Activated CD4-positive, alpha-beta T cell treated with anti-CD3 and anti-CD28 coated beads for 36 hours (primary cell): ENCODE data around the gene POLD2. TPM values are rescaled to one million over a fixed set of nuclear protein-coding genes. Genes with fewer than 3 reads are reported as not detected.
A peak's percentile ranks its signal among the peaks of the same experiment; 100 is the strongest.

ENCODE experiments used
- ATAC-seq: fragments of 200-7000 bp; cut with Tn5 transposase; one replicate; pipeline ENCODE4 v1.10.0; 2021; ENCODE audit warnings: mild to moderate bottlenecking, moderate library complexity
- CTCF ChIA-PET: fragments of 350-600 bp; sonication (Branson Sonifier 250); formaldehyde crosslinking; loops from one replicate; lab custom pipeline; 2021; ENCODE audit warnings: antibody characterized with exemption; lab: Charles Lee
- POLR2A ChIA-PET: fragments of 350-600 bp; sonication (Branson Sonifier 250); formaldehyde crosslinking; loops from one replicate; lab custom pipeline; 2021; ENCODE audit warnings: antibody characterized with exemption, inconsistent platforms; lab: Charles Lee
- DNase-seq: peaks from one replicate; pipeline ENCODE4 v3.0.0-alpha.2; 2020
- H3K27ac Mint-ChIP-seq: one replicate; pipeline ENCODE4 v1.8.0; 2021; ENCODE audit warnings: mixed read lengths
- H3K27me3 Mint-ChIP-seq: one replicate; pipeline ENCODE4 v1.8.0; 2021; ENCODE audit warnings: mixed read lengths
- H3K36me3 Mint-ChIP-seq: one replicate; pipeline ENCODE4 v1.8.0; 2021; ENCODE audit warnings: low read depth, mixed read lengths
- H3K4me1 Mint-ChIP-seq: one replicate; pipeline ENCODE4 v1.8.0; 2021; ENCODE audit warnings: mixed read lengths
- H3K4me3 Mint-ChIP-seq: one replicate; pipeline ENCODE4 v1.8.0; 2021; ENCODE audit warnings: mild to moderate bottlenecking, moderate library complexity, mixed read lengths
- H3K9me3 Mint-ChIP-seq: one replicate; pipeline ENCODE4 v1.8.0; 2021; ENCODE audit warnings: low read depth, mixed read lengths
- intact Hi-C, 2 experiments: fragments of 100-400 bp; cut with DNase I in 1 of 2; cut with micrococcal nuclease in 1 of 2; formaldehyde crosslinking; loops; one replicate each; pipeline versions ENCODE4 v1.14.2 to v1.15.1; 2022 to 2024; cut with DNase I, micrococcal nuclease
- total RNA-seq, 2 experiments: library from RNA; stranded (reverse); gene quantifications; one replicate each; pipeline ENCODE4 v1.2.3, GENCODE V29; 2021

POLD2 gene
- total RNA-seq, 2 experiments from 2014 or later, result 250 to 347 TPM

DNA sequence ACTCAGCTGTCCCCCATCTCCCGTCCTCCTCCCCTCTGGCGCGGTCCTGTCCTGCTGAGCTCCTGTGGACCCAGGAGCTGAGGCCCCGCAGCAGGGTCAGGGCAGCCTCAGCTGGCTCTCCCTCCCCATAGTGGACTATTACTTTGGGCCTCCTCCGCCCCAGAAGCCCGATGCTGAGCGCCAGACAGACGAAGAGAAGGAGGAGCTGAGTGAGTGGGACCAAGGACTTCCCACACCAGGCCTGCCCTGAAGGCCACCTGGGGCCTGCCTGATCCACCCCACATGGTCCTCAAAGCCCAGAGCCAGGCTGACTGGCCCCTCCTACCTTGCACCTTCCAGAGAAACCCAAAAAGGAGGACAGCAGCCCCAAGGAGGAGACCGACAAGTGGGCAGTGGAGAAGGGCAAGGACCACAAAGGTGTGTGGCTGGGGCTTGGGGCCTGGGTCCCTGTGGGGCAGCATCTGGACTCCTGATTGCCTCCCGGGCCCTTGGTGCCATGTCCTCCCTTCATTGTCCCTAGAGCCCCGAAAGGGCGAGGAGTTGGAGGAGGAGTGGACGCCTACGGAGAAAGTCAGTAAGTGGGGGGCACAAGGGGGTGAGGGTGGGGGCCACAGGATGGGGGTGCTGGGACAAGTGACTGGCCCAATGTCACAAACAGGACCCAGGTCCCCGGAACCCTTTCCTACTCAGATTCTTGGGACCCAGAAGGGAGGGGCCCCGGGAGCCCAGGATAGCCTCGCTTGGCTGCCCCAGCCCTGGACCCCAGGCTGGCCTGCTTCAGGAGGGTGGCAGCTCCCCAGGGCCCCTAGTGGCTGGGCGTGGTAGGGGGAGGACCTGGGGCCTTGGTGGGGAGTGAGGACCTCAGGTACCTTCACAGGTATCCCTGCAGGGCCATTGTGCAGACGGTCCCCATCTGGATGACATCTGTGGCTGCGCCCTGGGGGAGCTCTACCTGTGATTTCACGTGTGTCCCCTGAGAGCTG is 14.3 kb downstream of the POLD2 start:
- Mint-ChIP-seq H3K36me3 (peaks cover 23% of the 10 kb centered on the region), H3K4me3 (no peak overlapping the region), H3K9me3 (no peaks in the 10 kb centered on the region), H3K27me3 (no peaks in the 10 kb centered on the region), H3K27ac (no peak overlapping the region), H3K4me1 (peaks cover 10% of the 10 kb centered on the region)
- ChIA-PET CTCF (interaction anchor here (1.4 to 1.5 kb wide), 2 partner anchors 11 kb away, joined by 5 to 7 read pairs; no protein-coding TSS in a partner anchor), POLR2A (no interaction called here)
- intact Hi-C loops, result no loop called here
- ATAC-seq (no peak), DNase-seq (no peak)

DNA sequence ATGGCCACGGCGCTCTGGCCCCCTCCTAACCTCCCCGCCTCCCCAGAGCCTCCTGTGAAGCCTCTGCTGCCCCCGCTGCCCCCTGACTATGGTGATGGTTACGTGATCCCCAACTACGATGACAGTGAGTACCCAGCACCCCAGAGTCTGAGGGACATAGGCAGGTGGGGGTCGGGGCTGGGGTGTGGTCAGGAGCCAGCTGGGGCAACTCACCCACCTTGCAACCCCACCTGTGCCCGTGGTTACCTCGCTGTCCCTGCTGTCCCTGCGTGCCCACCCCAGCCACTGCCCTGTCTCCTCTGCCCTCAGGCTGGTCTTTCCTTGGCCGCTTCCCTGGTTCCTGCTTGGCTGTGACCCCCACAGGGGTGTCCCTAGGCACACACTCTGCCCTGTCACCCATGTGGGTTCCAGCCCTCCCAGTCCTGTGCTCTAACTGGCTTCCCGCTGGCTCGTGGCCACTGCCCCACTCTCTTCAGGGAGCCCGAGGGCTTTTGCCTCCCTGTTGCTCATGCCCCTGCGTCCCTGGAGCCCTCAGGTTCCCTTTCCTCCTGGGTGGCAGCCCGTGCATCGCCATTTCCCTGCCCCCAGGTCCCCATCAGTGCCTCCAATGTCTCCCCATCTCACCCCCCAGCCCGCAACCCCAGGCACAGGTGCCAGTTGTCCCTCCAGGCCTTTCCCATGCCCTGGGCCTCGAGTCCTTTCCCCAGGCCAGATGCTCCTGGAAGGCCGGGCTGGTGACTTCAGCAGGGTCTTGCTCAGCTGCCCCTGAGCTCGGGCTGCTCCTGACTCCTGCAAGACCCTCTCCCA is 15.2 kb downstream of the POLD2 start:
- no peak for ATAC-seq
- H3K9me3 Mint-ChIP-seq, result no peaks in the 10 kb centered on the region
- ChIA-PET POLR2A (no interaction called here), CTCF (no interaction called here)
- H3K4me1 Mint-ChIP-seq, result peaks cover 12% of the 10 kb centered on the region
- peaks cover 17% of the 10 kb centered on the region for H3K36me3 Mint-ChIP-seq
- DNase-seq, result no peak
- no peak overlapping the region for H3K27ac Mint-ChIP-seq
- H3K27me3 Mint-ChIP-seq, result peaks cover 2% of the 10 kb centered on the region
- no peak overlapping the region for H3K4me3 Mint-ChIP-seq
- intact Hi-C loops, result no loop called here

DNA sequence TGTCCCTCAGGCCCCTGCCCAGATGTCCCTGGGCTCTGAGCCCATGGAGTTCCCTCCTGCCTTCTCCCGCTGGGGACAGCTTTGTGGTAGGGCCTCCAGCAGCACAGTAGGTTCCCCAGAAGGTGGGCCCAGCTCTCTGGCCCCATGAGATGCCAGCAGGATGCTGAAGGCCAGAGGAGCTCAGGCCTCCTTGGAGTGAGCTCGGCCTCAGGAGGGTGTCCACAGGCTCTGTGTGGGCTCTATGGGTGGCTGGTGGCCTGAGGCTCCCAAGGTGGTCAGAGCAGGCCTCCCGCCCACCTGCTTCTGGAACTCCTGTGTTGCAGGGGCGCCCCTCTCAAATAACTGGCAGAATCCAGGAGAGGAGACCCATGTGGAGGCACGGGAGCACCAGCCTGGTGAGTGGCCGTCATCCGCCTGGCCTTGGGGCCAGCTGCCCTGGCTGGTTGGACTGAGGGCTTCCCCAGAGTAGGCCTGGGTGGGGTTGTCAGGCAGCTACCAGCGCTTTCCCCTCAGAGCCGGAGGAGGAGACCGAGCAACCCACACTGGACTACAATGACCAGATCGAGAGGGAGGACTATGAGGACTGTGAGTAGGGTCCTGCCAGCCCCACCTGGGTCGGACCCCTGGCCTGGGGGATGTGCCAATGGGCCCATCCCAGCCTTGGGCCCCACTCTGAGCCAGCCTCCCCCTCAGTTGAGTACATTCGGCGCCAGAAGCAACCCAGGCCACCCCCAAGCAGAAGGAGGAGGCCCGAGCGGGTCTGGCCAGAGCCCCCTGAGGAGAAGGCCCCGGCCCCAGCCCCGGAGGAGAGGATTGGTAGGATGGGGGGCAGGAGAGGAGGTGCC is 16.0 kb downstream of the POLD2 start:
- Mint-ChIP-seq H3K27me3 (peaks cover 4% of the 10 kb centered on the region), H3K27ac (no peak overlapping the region), H3K9me3 (no peaks in the 10 kb centered on the region), H3K4me1 (peaks cover 12% of the 10 kb centered on the region), H3K4me3 (no peak overlapping the region), H3K36me3 (peaks cover 11% of the 10 kb centered on the region)
- ChIA-PET CTCF (no interaction called here), POLR2A (no interaction called here)
- DNase-seq, result no peak
- ATAC-seq, result no peak
- intact Hi-C loops, result no loop called here

DNA sequence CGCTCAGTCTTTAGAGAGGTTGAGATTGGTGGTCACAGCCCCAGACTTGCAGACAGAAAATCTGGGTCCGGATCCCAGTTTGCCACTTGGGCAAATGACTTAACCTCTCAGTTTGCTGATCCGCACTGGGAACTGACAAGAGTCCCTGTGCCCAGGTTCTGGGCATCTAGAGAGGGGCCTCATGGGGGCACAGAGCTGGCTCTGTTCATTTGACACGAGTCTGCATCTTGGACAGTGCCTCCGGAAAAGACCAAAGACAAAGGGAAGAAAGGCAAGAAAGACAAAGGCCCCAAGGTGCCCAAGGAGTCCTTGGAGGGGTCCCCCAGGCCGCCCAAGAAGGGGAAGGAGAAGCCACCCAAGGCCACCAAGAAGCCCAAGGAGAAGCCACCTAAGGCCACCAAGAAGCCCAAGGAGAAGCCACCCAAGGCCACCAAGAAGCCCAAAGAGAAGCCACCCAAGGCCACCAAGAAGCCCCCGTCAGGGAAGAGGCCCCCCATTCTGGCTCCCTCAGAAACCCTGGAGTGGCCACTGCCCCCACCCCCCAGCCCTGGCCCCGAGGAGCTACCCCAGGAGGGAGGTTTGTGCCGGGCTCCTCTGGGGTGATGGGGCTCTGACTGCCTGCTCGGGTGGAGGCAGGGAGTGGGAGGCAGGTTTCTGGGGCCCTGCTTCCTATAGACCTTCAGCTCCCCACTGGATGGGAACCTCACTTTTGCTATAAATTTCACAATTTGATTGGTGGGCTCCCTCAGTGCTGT is 16.9 kb downstream of the POLD2 start:
- ATAC-seq (no peak), DNase-seq (no peak)
- peaks cover 12% of the 10 kb centered on the region for H3K4me1 Mint-ChIP-seq
- ChIA-PET POLR2A (no interaction called here), CTCF (interaction anchor here (0.7 kb wide), 1 partner anchor 19 kb away, joined by 4 read pairs; no protein-coding TSS in a partner anchor)
- peaks cover 3% of the 10 kb centered on the region for H3K36me3 Mint-ChIP-seq
- no peak overlapping the region for H3K4me3 Mint-ChIP-seq
- H3K9me3 Mint-ChIP-seq, result no peaks in the 10 kb centered on the region
- no peak overlapping the region for H3K27ac Mint-ChIP-seq
- intact Hi-C loops, result no loop called here
- H3K27me3 Mint-ChIP-seq, result peaks cover 4% of the 10 kb centered on the region

DNA sequence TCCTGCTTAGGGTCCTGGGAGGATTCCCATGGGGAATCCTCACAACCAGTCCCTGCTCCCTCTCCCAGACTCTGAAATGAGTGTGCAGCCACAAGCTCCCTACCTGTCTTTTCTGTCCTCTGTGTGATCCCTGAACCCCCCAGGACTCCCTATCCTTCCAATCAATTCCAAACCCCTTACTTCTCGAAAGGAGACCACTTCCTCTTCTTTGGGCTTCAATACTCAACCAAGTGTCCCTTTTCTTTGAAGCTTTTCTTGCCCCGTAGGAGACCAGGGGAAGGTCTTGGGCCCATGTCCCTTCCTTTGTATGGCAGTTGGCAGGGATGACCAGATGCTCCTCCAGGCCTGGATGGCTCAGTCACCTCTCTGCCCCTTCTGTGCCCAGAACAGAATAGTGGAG is 17.5 kb downstream of the POLD2 start:
- peaks cover 12% of the 10 kb centered on the region for H3K4me1 Mint-ChIP-seq
- CTCF ChIA-PET, result no interaction called here
- H3K36me3 Mint-ChIP-seq, result peaks cover 3% of the 10 kb centered on the region
- H3K27me3 Mint-ChIP-seq, result peaks cover 4% of the 10 kb centered on the region
- intact Hi-C loops, result loop anchor here in 1 of 2 experiments (2.0 kb wide), 1 partner anchor 23 kb away; the partner anchor contains the start of gene POLM
- H3K9me3 Mint-ChIP-seq, result no peaks in the 10 kb centered on the region
- POLR2A ChIA-PET, result no interaction called here
- ATAC-seq, result no peak
- H3K27ac Mint-ChIP-seq, result no peak overlapping the region
- no peak for DNase-seq
- peak overlapping the region; percentile 76 for H3K4me3 Mint-ChIP-seq

DNA sequence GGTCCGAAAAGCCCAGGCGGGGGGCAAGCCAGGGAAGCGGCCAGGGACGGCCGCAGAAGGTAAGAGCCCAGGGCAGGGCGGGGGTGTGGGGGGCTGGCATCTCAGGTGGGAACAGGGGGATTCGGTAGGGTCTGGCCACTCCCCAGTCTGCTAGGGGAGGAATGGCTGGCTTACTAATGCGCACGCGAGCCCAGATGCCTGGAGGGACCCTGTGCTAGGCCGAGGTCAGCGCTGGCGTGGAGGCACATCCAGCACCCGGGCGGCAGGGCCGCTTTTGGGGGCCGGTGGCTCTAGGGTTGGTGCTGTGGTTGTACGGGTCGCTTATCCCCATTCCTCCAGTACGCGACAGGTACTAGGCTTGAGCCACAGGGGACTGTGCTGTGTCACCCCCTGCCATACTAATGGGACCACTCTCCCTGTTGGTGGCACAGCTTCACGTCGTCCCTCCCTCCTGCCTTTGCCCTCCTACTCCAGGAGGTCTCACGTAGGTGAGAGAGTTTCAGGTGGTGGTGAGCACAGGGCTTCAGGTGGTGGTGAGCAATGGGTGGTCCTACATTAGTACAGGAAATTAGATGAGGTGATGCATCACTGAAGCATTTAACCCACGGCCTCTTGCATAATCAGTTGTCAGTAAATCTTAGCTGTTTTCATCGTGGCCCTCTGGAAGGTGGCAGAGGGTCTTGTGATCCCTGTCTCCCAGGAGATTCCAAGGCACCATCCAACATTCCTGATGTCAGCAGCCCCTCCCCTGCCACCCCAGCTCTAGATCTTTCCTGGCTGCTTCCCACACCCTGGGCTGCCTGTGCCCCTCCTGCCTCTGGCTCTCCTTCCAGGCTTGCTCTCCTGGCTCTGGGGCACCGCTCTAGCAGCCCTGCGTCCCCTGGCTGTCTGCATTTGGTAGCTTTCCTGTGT is 18.2 kb downstream of the POLD2 start:
- Mint-ChIP-seq H3K36me3 (peaks cover 3% of the 10 kb centered on the region), H3K9me3 (no peaks in the 10 kb centered on the region), H3K27me3 (peaks cover 4% of the 10 kb centered on the region), H3K4me1 (peaks cover 12% of the 10 kb centered on the region), H3K27ac (peak overlapping the region; percentile 43), H3K4me3 (peak overlapping the region; percentile 76)
- ChIA-PET POLR2A (no interaction called here), CTCF (interaction anchor here (0.6 kb wide), 2 partner anchors 89 to 379 kb away, joined by 3 read pairs; no protein-coding TSS in a partner anchor)
- peak; percentile 39 for ATAC-seq
- intact Hi-C loops, result loop anchor here in 1 of 2 experiments (1.0 to 2.0 kb wide), 2 partner anchors 18 to 22 kb away; partner anchors contain the start of genes POLD2 and POLM
- DNase-seq, result peak; percentile 36

DNA sequence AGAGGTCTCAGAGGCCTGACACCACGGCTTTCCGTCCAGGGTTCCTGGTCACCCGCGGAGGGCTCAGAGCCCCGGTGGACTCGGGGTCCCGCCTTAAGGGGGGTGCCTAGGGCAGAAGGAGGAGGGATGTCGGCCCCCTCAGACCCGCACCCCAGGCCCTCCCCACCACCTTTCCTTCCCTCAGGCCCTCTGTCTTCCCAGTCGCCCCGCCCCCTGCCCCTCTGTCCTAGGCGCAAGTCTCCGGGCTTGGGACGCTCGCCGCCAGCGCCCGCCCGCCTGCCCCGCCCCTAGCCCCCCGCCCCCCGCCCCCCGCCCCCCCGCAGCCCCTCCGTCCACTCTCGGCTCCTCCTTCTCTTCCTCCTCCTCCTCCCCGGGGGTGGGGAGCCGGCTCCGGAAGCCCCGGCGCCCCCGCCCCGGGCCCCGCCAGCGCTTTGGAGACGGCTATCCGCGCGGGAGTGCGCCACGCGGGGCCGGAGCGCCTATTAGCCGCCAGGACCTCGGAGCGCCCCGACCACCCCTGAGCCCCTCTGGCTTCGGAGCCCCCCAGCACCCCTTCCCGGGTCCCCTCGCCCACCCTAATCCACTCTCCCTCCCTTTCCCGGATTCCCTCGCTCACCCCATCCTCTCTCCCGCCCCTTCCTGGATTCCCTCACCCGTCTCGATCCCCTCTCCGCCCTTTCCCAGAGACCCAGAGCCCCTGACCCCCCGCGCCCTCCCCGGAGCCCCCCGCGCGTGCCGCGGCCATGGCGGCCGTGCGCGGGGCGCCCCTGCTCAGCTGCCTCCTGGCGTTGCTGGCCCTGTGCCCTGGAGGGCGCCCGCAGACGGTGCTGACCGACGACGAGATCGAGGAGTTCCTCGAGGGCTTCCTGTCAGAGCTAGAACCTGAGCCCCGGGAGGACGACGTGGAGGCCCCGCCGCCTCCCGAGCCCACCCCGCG is 19.2 kb downstream of the POLD2 start, which contains the start of gene AEBP1:
Gene AEBP1, plus strand, starts transcription at position 423 of the 937 bp plus-strand sequence. Its CDS starts 321 bp downstream, at position 744.
- POLR2A ChIA-PET, result no interaction called here
- H3K4me3 Mint-ChIP-seq, result peak within 1 kb of the TSS; percentile 76

DNA sequence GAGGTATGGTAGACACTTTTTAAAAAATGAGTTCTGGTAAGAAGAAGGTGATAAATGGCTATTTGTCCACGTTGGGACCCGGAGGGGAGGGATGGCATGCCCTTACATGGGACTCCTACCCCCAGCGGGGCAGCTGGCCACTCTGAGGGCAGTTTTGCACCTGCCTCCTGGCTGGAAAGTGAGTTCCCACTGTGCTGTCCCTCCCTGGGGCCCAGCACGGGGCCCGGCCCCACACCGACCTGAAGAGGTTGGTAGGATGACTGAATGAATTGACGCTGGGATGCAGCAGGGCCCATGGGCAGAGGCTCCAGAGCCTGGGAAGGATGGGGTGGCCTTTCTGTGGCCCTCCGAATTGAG is 19.8 kb downstream of the POLD2 start:
- POLR2A ChIA-PET, result no interaction called here
- H3K4me1 Mint-ChIP-seq, result peaks cover 12% of the 10 kb centered on the region
- no peak overlapping the region for H3K27ac Mint-ChIP-seq
- H3K36me3 Mint-ChIP-seq, result peaks cover 3% of the 10 kb centered on the region
- intact Hi-C loops, result no loop called here
- DNase-seq, result no peak
- CTCF ChIA-PET, result interaction anchor here (1.3 kb wide), 1 partner anchor 22 kb away, joined by 3 read pairs; no protein-coding TSS in a partner anchor
- no peaks in the 10 kb centered on the region for H3K9me3 Mint-ChIP-seq
- ATAC-seq, result no peak
- H3K4me3 Mint-ChIP-seq, result peak overlapping the region; percentile 58
- peaks cover 4% of the 10 kb centered on the region for H3K27me3 Mint-ChIP-seq

More for the DNA sequence above, 19.2 kb downstream of the POLD2 start, which contains the start of gene AEBP1:
- CTCF ChIA-PET, result no interaction called here
- ATAC-seq, result peak; percentile 68
- H3K36me3 Mint-ChIP-seq, result peaks cover 3% of the 10 kb centered on the region
- intact Hi-C loops, result loop anchor here in 1 of 2 experiments (1.0 to 2.0 kb wide), 2 partner anchors 19 to 21 kb away; partner anchors contain the start of genes POLD2 and POLM
- peak within 1 kb of the TSS; percentile 43 for H3K27ac Mint-ChIP-seq
- no peaks in the 10 kb centered on the region for H3K9me3 Mint-ChIP-seq
- peaks cover 12% of the 10 kb centered on the region for H3K4me1 Mint-ChIP-seq
- peaks cover 4% of the 10 kb centered on the region for H3K27me3 Mint-ChIP-seq
- DNase-seq, result peak; percentile 59
